ENCODE measurements around the gene LANCL2. TPM values are rescaled to one million over a fixed set of nuclear protein-coding genes. Genes with fewer than 3 reads are reported as not detected.

Gene LANCL2
- total RNA-seq, 3 donors from 2014 or later (not counting 1 experiment from before 2014, with no cell fraction given) = 7.2 to 9.4 (median 8.3) TPM

GRCh38 chr7:55367283-55367840, 2.2 kb downstream of the LANCL2 start:
- DNase-seq = no peak
- H3K36me3 Mint-ChIP-seq = no peaks in the 10 kb centered on the region
- TF ChIP-seq CTCF (IDR thresholded peaks at IDR 0.05) = no peak

GRCh38 chr7:55369427-55370400, 4.6 kb downstream of the LANCL2 start:
- Mint-ChIP-seq H3K27ac (no peak overlapping the region), H3K4me1 (peaks cover 17 to 29% of the 10 kb centered on the region in 2 donors), H3K4me3 (no peak overlapping the region), H3K27me3 (ENCODE audit: low read depth in 2 of 2) (no peaks in the 10 kb centered on the region), H3K9me3 (no peaks in the 10 kb centered on the region), H3K36me3 (no peaks in the 10 kb centered on the region)
- Histone ChIP-seq H3K36me3 (ENCODE audit: control insufficient read depth, insufficient read depth, low read length) (no peaks in the 10 kb centered on the region), H3K4me3 (ENCODE audit: low read length) (no peak overlapping the region), H3K9me3 (ENCODE audit: control insufficient read depth, insufficient read depth, low read length) (no peaks in the 10 kb centered on the region), H3K27ac (ENCODE audit: low read length) (no peak overlapping the region), H3K27me3 (ENCODE audit: control insufficient read depth, insufficient read depth, low read length) (no peaks in the 10 kb centered on the region), H3K4me1 (ENCODE audit: control insufficient read depth, insufficient read depth, low read length) (peaks cover 13% of the 10 kb centered on the region)
- no peak for TF ChIP-seq CTCF (IDR thresholded peaks at IDR 0.05)
- ATAC-seq = no peak
- intact Hi-C loops (cut with micrococcal nuclease) = loop anchor here (5.0 kb wide), 1 partner anchor 693 kb away; the partner anchor contains the start of gene SUMF2
- WGBS (ENCODE audit: insufficient coverage) = 91% methylated on average over 6 of the region's 8 CpGs
- DNase-seq = no peak

More at GRCh38 chr7:55367283-55367840, 2.2 kb downstream of the LANCL2 start:
- H3K9me3 Mint-ChIP-seq = no peaks in the 10 kb centered on the region
- H3K27me3 ChIP-seq (ENCODE audit: control insufficient read depth, insufficient read depth, low read length) = no peaks in the 10 kb centered on the region
- peaks cover 13% of the 10 kb centered on the region for H3K4me1 ChIP-seq (ENCODE audit: control insufficient read depth, insufficient read depth, low read length)
- peak overlapping the region; percentile 96 for H3K4me3 Mint-ChIP-seq
- WGBS (ENCODE audit: insufficient coverage) = 97% methylated on average over 19 of the region's 19 CpGs
- ATAC-seq = no peak
- H3K36me3 ChIP-seq (ENCODE audit: control insufficient read depth, insufficient read depth, low read length) = no peaks in the 10 kb centered on the region
- H3K27me3 Mint-ChIP-seq (ENCODE audit: low read depth in 2 of 2) = peaks cover 0 to 4% of the 10 kb centered on the region in 2 donors
- H3K9me3 ChIP-seq (ENCODE audit: control insufficient read depth, insufficient read depth, low read length) = no peaks in the 10 kb centered on the region
- H3K27ac ChIP-seq (ENCODE audit: low read length) = no peak overlapping the region
- H3K4me3 ChIP-seq (ENCODE audit: low read length) = peak overlapping the region; percentile 89
- peaks cover 20 to 32% of the 10 kb centered on the region in 2 donors for H3K4me1 Mint-ChIP-seq
- H3K27ac Mint-ChIP-seq = peak overlapping the region; percentile 97 to 100
- intact Hi-C loops (cut with micrococcal nuclease) = loop anchor here (5.0 kb wide), 1 partner anchor 695 kb away; the partner anchor contains the start of gene SUMF2

- Histone ChIP-seq H3K9me3 (ENCODE audit: control insufficient read depth, insufficient read depth, low read length) (no peaks in the 10 kb centered on the region), H3K4me1 (ENCODE audit: control insufficient read depth, insufficient read depth, low read length) (no peaks in the 10 kb centered on the region), H3K27me3 (ENCODE audit: control insufficient read depth, insufficient read depth, low read length) (no peaks in the 10 kb centered on the region), H3K27ac (ENCODE audit: low read length) (no peak overlapping the region), H3K36me3 (ENCODE audit: control insufficient read depth, insufficient read depth, low read length) (no peaks in the 10 kb centered on the region), H3K4me3 (ENCODE audit: low read length) (no peak overlapping the region)
- H3K4me1 Mint-ChIP-seq = peaks cover 0 to 13% of the 10 kb centered on the region in 2 donors
- DNase-seq (no peak), ATAC-seq (no peak)
- intact Hi-C loops (cut with micrococcal nuclease) = no loop called here
- H3K27me3 Mint-ChIP-seq (ENCODE audit: low read depth in 2 of 2) = no peaks in the 10 kb centered on the region
- TF ChIP-seq CTCF (IDR thresholded peaks at IDR 0.05) = no peak
- no peaks in the 10 kb centered on the region for H3K36me3 Mint-ChIP-seq
- H3K9me3 Mint-ChIP-seq = no peaks in the 10 kb centered on the region
- H3K4me3 Mint-ChIP-seq = no peak overlapping the region
- no peak overlapping the region for H3K27ac Mint-ChIP-seq
- 100% methylated on average over 1 of the region's 2 CpGs for WGBS (ENCODE audit: insufficient coverage)
Observed at GRCh38 chr7:55374213-55374612, 9.1 kb downstream of the LANCL2 start.

Data from natural killer cell (primary cell).